Embryonic facial prominence (tissue), 1 donor: ENCODE results near the gene TXK.

Experiments used
- DNase-seq: peaks from one replicate; pipeline ENCODE4 v3.0.0-alpha.2; 2016; ENCODE audit errors: extremely low spot score

The TXK gene

DNA sequence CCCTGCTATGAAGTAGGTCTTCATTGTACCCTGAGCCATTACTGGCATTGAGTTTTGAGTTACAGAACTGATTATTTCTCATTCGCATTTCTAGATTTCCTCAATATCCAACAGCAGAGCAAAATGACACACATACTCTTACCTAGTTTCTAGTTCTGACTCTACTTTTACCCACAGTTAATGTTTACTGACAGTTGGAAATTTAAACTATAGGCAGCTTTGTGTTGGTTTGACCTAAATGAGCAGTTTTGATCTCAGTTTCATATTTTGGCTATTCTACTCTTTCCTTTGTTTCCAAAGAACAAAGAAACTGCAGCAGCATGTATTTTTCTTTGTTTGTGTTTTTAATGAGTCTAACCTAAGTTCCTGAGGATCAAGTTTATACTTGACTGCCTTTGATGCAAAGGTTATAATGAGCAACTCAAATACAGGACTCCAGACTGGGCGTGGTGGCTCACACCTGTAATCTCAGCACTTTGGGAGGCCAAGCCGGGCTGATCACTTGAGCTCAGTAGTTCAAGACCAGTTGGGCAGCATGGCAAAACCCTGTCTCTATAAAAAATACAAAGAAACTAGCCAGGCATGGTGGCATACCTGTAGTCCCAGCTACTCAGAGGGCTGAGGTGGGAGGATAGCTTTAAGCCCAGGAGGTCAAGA lies 30.4 kb downstream of the TXK start:
- no peak for DNase-seq

DNA sequence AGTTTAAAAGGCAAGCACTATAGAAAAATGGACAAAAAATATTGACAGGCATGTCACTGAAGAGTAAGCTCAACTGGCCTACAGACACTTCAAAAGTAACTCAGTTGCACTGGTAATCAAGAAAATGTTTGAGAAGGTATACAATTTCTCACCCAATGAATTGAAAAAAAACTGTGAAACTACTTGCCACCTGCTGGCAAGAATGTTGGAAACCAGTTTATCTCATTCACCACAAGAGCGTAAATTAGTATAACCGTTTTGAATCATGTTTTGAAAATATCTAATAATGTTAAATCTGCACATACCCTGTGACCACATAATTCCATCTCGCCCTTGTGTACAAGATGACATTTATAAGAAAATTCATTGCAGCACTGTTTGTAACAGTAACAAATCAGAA lies 31.7 kb downstream of the TXK start:
- DNase-seq: no peak

DNA sequence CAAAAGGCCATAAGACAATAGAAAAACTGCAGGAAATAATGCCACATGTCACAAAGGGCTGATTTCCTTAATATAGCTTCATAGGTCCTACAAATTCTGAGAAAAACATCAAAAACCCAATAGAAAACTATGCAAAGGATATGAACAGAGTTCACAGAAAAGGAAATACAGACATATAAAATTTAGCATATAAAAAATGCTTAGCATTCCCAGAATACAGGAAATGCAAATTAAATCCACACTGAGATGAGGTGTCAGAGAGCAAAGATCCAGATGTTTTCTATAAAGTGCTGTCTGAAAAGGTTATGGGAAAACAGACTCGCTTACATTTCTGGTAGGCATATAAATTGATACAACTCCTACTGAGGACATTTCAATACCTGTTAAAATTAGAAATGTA lies 33.8 kb downstream of the TXK start:
- DNase-seq: no peak

DNA sequence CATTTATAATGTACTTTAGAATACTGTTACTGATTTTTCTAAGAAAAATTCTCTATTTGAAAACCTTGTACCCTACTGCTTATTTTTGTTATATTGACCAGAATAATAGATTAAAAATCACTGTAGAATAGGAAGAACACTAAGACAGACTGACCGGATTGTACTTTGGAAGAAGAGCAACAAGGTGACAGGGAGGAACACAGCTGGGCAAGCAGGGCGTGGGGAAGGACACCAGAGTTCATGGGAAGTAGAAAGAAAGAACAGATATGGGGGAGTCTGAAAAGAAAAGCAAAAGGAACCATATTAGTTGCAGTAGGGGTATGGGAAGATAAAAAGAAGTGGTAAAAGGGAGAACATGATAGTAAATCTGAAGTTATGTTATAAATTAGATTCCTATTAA lies 38.6 kb downstream of the TXK start:
- no peak for DNase-seq

DNA sequence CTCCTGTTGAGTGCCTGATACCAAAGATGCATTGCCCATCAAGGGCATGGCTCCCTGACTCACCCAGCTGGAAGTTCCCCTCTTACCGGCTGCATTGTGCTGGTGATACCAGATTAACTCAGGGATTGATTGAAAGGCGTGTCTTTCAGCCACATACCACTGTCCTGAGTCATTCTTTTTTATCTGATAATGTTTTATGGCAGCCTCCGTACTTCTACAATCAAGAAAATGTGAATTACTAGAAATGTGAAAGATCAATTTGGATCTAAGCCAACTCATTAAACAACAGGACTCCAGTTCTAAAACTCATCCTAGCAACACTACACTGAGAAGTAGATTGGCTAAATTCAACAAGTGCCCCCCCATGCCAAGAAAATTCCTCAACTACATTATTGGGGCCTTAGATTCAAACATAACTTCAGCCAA lies 40.0 kb downstream of the TXK start:
- DNase-seq: no peak

DNA sequence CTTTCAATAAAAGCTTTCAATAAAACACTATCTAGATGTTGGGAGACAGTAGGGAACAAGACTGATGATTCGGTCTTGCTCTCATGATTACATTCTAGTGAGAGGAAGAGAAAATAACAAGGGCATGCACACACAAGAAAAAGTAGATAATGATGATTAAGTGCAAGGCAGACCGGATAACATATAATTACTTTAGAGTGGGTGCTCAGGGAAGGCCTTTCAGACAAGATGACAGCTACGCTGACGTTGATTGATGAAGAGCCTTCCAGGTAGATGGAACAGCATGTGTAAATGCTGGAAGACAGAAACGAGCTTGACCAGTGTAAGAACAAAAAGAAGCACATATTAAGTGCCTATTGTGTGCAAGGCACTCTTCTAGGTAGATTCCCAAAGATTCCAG lies 43.4 kb downstream of the TXK start:
- no peak for DNase-seq

DNA sequence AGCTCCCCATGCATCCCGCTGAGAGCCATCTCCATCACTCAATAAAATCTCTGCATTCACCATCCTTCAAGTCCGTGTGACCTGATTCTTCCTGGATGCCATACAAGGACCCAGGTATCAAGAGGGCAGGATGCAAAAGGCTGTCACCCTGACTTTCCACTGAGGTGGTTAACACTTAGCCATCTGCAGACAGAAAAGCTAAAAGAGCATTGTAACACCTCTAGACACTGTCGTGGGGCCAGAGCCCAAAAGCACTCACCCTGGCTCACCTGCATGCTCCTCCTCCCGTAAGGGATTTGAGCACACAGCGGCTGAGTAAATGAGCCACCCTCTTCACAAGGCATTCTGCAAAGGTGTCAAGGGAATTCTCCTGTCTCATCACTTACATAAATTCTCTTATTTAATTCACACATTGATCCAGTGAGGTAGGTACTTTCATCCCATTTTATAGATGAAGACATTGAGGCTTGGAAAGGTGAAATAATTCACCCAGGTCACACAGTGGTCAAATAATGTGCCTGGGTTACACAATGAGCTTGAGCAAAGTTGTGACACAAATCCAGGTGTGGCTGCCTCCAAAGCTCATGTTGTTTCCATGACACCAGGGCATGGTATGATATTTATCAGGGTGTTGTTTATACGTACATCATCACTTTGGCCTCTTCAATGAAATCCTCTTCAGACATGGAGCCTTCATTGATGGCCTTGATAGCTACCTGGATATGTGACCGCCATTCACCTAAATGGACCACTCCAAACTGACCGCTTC lies 48.0 kb downstream of the TXK start:
- DNase-seq: no peak

DNA sequence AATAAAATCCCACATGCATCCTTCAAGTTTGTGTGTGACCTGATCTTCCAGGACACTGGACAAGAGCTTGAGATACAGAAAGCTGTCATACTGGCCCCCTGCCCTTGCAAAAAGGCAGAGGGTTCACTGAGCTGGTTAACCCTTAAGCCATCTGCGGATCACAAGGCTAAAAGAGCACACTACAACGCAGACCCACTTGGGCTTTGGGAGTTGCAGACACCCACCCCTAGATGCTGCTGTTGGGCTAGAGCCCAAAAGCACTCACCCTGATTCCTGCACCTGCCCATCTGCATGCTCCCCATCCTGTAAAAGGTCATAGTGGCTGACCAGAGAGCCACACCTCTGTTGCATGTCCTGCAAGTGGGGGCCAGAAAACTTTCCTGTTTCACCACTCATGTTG lies 51.1 kb downstream of the TXK start:
- DNase-seq: no peak

DNA sequence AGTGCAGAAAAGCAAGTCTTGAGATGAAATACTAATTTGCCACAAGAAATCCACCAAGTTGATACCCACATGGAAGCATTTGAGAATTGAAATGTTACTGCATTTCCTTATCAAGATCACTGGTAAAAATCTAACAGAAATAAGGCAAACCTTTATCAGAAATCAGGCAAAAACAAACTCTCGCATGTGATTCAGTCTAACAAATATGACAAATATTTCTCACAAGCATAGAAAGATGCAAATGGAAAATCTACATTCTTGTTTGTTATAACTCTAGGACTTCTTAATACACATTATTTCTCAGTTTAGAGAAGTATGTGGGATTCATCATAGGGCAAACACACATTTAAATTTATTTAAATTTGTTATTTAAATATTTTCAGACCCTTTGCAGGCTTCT lies 52.9 kb downstream of the TXK start:
- DNase-seq: no peak

DNA sequence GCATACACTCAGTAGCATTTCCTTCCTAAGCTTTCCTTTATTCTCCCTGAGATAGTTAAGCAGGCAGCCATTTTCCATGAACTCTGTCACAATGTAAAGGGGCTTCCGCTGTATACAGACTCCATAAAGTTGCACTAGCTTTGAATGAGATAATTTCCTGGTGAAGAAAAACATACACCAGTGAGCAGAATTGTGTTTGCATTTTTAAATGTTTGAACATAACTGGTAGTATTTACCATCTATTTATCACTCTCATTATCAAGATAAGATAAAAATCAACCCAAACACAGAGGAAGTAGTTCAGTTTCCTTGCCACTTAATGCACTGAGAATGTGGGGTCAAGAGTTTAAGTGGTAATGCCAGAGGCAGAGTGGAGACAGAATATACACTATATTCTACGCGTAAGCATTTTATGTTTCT lies 54.1 kb downstream of the TXK start:
- DNase-seq: no peak

DNA sequence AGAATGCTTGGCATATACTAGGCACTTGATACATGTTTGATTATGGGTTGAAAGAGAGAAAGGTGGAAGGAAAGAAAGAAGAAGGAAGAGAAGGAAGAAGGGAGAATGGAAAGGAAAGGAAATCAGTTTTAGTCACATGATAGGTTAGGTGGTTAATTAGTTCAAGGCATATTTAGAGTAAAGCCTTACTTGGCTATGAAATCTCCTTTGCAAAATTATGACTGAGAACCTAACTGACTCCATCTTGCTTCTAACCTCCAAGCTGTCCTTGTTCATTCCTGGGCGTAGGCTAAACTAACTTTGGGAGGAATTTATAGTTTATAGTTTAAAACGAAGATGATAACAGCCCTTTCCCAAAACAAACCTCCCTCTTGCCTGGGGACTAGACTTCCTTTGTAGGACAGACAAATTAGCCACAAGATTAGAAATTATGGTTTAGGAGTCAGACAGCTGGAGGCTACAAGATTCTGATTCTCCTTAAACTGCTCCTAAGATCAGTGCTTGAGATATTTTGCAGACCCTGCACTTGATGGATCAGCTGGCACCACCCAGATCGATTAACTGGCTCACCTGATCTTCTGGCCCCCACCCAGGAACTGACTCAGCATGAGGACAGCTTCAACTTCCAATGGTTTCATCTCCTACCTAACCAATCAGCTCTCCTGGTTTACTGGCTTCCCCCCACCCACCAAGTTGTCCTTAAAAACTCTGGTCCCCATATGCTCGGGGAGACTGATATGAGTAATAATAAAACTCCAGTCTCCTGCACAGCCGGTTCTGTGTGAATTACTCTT lies 55.0 kb downstream of the TXK start:
- no peak for DNase-seq

DNA sequence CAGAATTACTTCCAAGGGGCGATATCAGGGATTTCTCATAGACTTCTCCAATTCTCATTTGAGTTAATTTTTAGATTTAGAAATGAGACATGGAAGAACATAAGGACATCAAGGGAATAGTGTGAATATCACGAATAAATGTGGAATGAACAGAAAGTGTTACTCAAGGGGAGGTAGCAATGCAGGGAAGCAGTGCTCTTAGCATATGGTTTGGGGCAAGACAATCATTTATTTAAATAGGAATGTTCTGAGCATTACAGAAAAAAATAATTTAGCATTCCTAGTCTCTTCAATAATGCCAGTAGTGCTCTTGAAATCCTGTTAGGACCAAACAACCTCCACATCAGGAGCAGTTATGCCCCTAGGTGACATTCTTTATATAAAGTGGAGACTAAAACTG lies 55.6 kb downstream of the TXK start:
- no peak for DNase-seq

DNA sequence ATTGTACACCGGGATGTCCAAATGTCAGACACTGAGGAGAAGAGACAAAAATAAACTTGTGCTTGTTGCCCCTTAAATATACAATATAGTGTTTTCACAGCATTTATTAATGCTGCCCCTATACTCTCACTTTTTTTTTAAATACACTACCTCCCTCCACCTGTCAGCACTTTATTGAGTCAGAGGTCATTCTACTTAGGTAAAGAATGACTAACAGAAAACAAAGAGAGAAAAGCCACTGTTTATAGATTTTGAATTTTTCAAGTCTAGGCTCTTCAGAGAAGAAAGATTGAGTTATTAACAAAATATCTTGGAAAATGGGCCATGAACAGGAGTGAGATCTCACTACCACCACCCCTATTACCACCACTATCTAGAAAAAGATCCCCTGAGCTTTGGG lies 59.4 kb downstream of the TXK start:
- no peak for DNase-seq

DNA sequence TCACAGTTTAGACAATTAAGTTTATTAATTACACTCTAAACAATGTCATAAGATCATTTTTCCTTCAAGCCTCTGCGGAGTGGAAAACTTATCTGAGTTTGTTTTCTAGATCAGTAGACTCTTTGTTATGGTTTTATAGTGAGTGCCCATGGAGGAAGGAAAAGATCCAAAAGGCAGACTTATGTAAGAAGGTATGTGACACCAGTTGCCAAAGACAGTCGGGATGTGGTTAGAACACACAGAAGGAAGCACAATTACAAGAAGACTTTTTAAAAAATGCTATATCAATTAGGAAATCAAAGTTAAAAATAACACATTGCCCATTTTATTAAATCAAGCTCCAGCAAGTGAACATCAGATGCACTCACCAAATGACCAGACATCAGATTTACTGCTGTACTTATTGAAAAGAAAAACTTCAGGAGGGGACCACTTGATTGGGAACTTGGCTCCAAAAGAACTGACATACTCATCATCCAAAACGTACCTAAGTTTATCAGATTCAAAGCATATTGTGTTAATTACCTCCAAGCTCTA lies 60.4 kb downstream of the TXK start:
- no peak for DNase-seq

DNA sequence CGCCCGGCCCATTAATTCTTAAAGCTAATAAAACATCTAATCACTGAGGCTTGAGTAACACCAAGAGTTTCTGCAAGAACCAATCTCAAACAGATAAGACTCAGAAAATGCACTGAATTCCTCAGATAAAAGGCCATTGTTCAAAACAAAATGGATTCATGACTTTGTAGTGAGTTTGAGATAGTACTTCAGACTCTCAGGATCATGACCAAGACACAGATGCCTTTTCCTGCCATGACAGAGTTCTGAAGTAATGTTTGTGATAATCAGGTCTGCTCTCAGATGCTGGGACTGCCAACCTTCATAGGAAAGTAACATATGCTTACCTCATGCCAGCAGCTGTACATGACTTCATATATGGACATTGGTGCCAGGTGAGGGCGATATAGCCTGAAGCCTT lies 62.9 kb downstream of the TXK start:
- DNase-seq: no peak

DNA sequence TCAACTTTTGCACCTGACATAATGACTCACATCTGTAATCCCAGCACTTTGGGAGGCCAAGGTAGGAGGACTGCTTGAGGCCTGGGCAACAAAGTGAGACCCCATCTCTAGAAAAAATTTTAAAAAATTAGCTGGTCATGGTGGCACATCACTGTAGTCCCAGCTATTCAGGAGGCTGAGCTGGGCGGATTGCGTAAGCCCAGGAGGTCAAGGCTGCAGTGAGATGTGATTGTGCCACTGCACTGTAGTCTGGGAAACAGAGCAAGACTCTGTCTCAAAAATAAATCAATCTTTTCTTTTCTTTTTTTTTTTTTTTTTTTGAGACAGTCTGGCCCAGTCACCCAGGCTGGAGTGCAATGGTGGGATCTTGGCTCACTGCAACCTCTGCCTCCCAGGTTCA lies 65.0 kb downstream of the TXK start:
- no peak for DNase-seq

DNA sequence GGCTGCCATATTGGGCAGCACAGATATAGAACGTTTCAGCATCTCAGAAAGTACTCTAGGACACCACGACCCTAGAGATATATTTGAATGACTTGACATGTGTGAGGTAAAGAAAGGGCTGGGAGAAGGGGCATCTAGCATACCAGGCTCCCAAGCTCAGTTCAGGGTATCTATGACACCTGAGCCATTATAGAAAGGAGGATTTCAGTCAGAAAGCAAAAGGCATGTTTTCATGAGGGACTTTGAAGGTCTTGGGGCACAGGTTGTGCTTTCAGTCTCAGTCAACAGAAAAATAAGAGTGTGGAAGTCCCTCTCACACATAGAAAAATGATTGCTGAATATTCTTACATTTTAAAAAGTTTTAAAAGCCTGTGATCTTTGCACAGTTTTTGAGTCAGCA lies 65.9 kb downstream of the TXK start:
- no peak for DNase-seq

DNA sequence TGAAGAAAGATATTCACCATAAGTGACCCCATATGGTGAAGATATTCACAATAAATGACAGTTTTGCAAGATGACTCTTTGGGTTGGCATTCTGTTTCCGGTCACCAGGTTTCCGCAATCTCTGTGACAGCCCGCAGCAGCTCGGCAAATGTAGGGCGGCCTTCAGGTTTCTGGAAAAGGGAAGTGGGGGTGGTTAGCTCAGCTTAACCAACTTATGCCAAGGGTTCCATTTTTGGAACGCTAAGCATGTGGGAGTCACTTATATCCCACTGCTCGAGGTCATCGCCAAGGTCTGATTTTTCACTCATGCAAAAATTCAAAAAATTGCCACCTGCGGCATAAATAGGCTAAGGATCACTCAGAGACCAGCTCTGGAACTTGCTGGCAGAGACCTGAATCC lies 66.5 kb downstream of the TXK start:
- DNase-seq: no peak

DNA sequence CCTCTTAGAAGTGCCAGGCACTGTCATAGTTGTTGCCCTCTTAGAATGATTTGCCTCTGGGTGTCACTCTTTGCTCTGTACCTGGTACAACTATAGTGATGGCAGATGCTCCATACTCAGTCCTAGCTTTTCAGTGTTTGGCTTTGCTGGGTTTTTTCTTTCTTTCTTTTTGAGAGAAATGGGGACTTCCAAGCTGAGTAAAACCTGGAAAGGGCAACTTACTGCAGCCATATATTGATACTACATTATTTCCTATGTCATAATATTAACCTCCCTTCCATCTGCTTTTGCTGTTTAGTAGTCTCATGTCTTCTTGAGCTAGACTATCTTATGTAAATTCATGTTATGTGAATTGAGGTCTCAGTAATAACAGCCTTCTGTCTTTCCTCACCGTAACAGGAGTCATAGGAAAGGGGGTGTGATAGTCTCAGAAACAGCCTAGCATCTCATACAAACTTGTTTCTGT lies 68.4 kb downstream of the TXK start:
- DNase-seq: no peak

DNA sequence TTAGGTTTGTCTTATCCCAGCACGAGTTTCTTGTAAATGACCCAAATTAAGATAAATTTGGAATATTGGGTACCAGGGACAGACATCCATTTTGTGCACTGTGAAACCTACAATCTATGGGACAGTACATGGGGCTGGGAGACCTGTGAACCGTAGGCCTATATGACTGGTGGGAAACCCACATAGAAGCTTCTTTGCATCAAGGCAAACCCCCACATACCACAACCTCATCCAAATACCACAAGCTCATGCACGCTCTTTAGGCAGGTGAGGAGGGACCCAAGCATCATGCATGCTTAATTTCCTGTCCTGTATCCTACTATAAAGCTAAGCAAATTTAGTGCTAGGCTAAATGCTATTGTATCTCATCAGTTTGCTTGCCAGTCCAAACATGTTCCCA lies 69.7 kb downstream of the TXK start:
- no peak for DNase-seq

DNA sequence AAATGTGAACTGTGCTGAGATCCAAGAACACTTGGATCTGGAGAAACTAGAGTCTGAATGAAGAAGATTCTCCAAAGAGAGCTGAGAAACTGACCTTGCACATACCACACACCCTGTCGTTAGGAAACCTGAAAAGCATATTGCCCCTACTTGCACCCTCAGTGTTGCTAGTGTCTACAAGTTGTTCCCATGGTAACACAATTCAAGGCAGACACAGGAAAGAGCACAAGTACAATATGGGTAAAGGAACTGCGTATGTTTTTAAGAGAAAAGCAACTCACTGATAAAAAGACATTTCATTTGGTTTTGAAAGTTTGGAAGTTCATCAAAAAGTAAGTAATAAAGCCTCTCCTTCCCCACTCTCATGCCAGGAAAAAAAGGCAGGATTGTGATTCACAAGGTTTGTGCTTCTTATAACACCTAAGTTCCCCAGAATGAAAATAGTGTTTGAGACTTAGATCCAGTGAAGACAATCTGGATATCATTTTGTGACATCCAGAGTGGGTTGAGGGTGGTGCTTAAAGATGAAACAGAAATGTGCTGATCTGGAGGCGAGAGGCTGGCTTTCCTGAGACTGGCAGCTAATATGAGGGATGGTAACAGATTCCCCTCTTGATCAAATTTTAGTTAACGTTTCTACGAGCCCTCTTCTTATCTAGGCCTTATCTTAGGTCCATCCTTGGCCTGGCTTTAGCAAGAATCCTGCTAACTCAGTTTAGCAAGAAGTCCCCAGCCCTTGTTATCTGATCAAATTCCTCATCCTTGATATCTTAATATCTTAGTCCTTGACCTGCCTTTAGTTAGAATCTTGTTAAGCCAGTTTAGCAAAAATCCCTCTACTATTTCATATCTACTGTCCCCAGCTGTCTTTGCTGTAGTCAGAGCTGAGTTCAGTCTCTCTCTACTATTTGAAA lies 75.2 kb downstream of the TXK start:
- DNase-seq: no peak
